Stimulated activated CD4-positive, alpha-beta T cell treated with anti-CD3 and anti-CD28 coated beads, Interleukin-4, amount 100 ng/mL, for 24 hours (primary cell): ENCODE measurements around the gene XAF1.
"Not testable (repeated sequence)": the region's sequence is repeated elsewhere in the genome, so short reads cannot be mapped to it uniquely, and the experiment has no call there.

Experiments used
- DNase-seq: peaks from one replicate; pipeline ENCODE4 v3.0.0-alpha.2; 2020

The XAF1 gene

GRCh38 chr17:6755731-6756184 is at the start of gene XAF1:
Gene XAF1, plus strand, starts transcription at chr17:6756046. Its CDS starts 33 bp downstream, at chr17:6756079.
- peak; percentile 40 for DNase-seq

- no peak for DNase-seq
Observed at GRCh38 chr17:6706499-6706898, 49.3 kb upstream of the XAF1 start.

DNA sequence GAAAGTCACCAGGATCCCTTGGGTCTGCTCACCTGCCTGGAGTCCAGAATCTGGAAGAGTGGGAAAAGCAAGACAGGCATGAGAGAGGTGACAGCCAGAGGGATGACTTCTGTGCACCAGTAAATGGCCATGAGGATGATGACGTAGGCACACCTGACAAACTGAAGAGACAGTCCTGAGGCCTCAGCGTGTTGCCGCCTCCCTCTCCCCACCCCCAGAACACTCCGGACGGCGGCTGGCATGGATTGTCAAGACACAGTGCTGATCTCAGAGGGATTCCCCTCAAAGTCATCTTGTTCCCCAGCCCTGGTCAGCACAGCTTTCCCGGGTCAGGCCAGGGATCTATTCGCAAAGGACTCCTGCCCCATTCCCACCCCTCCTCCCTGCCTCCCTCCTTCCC is 48.9 kb upstream of the XAF1 start:
- DNase-seq, result no peak

DNA sequence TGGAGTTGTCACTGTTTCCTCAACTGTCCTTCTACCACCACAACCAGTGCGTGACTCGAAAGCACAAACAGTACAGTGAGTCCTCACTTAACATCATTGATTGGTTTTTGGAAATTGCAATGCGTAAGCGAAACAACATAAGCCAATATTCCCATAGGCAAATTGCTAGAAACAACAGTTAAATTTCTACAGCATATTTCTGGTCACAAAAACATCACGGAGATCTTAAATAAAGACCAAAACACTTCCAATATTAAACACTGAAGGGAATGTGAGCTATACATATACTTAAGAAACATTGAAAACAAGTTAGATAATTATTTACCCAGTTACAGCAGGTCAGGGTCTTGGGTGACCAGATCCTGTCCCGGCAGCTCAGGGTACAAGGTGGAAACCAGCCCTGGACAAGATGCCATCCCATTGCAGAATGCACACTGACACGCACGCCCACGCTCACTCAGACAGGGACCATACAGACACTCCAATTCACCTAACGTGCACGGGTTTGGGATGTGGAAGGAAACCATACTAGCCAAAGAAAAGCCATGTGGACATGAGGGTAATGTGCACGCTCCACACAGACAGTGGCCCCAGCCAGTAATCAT is 47.4 kb upstream of the XAF1 start:
- DNase-seq, result no peak

DNA sequence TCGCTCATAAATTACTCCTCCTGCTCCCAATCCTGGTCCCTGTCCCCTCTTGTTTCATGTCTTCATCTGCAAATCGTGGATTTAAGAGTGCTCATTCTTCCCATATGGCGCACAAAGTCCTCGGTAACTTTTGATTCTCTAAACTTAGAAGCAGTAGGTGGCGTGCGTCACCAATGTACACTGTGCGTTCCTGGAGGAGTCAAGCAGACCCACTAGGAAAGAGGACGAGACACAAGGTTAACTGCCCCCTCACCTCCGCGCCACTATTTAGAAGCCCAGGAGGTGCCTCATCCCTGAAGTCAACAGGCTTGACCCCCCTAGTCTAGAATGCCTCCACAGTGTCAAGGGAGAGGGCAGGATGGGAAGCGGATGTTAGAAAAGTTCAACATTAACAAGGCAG is 45.5 kb upstream of the XAF1 start:
- no peak for DNase-seq

- no peak for DNase-seq
Observed at GRCh38 chr17:6711081-6711674, 44.7 kb upstream of the XAF1 start.

GRCh38 chr17:6711681-6712057 is 44.2 kb upstream of the XAF1 start:
- no peak for DNase-seq

- no peak for DNase-seq
Observed at GRCh38 chr17:6712058-6712853, 43.6 kb upstream of the XAF1 start.

DNA sequence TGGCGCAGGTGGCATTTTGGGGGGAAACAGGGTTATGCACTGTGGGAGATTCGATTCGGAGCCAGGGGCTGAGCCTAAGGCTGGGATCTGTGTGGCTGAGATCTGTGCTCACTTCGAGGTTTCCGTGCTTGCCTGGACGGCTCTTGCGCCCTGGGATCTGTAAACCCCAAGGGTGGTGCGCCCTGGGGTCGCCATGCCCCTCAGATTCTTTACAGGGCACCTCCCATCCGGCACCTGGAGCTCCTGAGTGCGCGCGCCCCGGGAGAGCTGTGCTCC is 43.1 kb upstream of the XAF1 start:
- no peak for DNase-seq

- no peak for DNase-seq
Observed at GRCh38 chr17:6713130-6713917, 42.5 kb upstream of the XAF1 start, which contains the start of gene SLC13A5. Gene SLC13A5, minus strand, starts transcription at chr17:6713369. Its CDS starts 36 bp downstream, at chr17:6713333.

DNA sequence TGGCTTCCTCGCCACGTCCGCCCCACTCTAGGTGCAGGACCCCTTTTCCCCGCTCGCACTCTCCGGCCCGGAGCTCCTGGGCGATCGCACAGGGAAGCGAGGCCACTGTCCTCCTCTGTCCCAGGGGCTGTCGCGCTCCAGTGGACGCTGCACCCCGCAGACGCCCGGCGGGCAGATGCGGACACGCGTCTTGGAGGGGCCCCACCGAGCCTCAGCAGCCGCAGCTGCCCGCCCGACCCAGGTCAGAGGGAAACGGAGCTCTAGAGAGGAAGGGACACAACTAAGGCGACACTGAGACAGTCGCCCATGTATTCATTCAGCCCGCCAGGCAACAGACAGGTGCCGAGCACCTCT is 42.0 kb upstream of the XAF1 start:
- DNase-seq, result no peak

GRCh38 chr17:6714315-6714874 is 41.5 kb upstream of the XAF1 start:
- DNase-seq, result no peak

DNA sequence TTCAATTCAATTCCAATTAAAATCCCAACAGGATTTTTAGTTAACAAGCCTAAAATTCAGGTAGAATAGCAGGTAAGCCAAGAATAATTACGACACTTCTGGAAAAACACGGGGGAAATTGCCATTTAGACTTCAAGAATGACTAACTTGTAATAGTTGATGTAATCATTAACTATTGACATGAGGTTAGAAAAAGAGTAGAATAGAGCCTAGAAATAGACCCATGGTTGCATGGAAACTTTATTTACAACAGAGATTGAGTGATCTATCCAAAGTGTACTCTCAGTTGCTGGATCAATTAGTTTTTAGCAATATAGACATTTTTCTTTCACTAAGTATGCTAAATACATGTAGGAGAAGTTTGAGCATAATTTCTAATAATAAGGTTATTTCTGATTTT is 39.1 kb upstream of the XAF1 start:
- DNase-seq, result no peak

GRCh38 chr17:6721744-6722143 is 34.1 kb upstream of the XAF1 start:
- DNase-seq, result no peak

GRCh38 chr17:6724009-6724408 is 31.8 kb upstream of the XAF1 start:
- DNase-seq, result no peak

- no peak for DNase-seq
Observed at GRCh38 chr17:6729531-6729930, 26.3 kb upstream of the XAF1 start.

- not testable (repeated sequence) for DNase-seq
Observed at GRCh38 chr17:6746665-6747064, 9.2 kb upstream of the XAF1 start.

DNA sequence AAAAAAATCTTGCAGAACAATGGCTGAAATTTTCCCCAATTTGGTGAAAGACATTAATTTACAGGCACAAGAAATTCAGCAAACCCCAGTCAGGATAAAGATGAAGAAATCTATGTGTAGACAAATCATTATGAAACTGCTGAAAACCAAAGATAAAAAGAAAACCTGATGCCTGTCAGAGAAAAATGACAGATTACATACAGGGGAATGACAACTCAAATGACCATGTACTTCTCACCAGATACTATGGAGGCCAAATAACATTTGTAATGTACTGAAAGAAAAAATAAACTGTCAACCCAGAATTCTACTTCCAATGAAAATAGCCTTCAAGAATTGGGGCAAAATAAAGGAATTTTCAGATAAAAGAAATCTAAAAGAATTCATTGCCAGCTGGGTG is 7.2 kb upstream of the XAF1 start:
- DNase-seq, result no peak

DNA sequence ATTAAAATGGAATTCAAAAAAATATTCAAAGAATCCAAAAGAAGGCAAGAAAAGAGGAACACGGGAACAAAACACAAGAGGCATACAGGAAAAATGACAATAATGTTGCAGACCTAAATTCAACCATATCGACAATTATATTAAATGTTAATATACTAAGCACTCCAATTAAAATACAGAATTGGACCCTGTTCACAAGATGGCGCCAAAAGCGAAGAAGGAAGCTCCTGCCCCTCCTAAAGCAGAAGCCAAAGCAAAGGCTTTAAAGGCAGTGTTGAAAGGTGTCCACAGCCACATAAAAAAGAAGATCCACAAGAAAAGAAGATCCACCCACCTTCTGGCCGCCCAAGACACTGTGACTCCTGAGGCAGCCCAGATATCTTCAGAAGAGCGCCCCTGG is 6.3 kb upstream of the XAF1 start:
- no peak for DNase-seq

- DNase-seq, result no peak
Observed at GRCh38 chr17:6752068-6752909, 3.6 kb upstream of the XAF1 start.

DNA sequence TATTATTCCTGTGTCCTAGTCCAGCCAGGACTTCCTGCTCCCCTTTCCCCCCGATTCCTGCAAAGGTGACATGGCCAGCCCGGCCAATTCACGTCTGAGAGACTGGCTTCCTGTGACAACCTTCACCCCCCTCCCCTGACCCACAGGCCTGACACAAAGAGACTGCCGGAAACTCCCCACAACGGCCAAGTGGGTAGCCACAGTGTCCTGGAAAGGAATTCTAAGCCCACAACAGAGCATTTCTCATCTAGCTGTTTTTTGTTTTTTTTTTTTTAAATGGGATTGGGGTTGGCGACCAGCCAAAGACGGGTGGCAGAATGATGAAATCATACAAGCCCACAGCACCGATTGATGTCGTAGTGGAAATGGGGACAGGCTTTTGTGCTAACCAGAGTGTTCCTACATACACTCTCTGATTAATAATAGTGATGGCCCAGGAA is 2.8 kb upstream of the XAF1 start:
- DNase-seq, result no peak

DNA sequence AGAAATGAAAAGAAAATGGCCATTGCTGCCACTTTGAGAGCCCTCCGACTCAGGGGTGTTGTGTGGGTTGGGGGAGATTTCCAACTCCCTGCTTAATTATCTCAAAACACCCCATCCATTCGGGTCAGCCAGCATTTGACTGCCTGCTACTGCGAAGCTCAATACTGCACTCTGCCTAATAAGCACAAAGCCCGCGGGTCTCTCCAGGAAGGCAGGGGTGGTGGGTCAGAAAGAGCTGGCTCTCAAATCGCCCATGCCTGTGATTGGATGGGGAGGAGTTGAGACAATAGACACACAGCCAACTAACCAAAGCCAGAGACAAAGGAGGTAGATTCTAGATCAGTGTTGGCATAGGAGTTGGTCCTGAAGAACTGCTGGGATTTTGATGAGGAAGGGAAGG is 2.3 kb upstream of the XAF1 start:
- no peak for DNase-seq
